GM18907 (cell line): ENCODE measurements around the gene CSPG5.

Source experiments
- ATAC-seq: cut with Tn5 transposase; IDR thresholded peaks from one replicate; pipeline ENCODE4 v1.9.1; 2021; ENCODE audit warnings: mild to moderate bottlenecking, moderate library complexity; ENCODE audit not compliant: unreplicated experiment

CSPG5 gene, protein sequence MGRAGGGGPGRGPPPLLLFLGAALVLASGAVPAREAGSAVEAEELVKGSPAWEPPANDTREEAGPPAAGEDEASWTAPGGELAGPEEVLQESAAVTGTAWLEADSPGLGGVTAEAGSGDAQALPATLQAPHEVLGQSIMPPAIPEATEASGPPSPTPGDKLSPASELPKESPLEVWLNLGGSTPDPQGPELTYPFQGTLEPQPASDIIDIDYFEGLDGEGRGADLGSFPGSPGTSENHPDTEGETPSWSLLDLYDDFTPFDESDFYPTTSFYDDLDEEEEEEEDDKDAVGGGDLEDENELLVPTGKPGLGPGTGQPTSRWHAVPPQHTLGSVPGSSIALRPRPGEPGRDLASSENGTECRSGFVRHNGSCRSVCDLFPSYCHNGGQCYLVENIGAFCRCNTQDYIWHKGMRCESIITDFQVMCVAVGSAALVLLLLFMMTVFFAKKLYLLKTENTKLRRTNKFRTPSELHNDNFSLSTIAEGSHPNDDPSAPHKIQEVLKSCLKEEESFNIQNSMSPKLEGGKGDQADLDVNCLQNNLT

DNA sequence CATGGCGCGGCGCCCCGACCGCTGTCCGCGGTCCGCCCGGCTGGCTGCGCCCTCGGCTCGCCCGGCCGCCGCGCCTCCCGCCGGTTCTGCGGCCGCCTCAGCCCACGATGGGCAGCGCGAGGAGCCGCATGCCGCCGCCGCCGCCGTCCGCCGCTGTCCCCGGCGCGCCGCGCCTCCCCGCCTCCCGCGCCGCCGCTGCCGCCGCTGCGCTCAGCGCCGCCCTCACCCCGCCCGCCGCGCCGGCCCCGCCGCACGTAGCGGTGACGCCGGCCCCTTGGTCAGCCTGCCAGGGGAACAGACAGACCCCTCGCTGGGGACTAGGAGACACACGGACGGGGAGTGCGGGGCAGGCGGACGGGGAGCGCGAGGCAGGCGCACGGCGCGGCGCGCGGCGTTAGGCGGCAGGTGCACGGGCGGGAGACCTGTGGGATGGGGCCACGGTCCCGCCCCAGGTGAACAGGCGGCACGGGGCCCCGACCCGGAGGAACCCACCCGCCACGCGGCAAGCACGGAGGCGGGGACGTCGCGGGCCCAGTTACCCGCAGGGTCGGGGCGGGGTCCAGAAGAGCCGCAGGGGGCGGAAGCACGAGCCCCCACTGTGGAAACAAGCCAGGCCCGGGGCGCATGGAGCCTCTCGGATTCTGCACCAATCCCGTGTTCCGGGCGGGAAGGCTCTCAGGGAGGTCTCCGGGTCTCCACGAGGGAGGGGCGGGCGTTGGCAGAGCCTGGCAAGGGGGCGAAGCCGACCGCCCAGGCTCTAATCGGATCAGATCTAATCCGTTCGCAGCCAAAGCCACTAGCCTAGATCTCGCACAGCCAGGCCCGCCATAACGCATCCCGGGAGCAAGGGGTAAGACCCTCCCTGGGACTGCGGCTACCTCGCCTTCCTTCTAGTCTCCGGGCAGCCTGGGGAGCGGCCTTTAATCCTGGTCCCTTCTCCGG lies at the start of gene CSPG5:
TSS of gene CSPG5 (minus strand) at position 175 of the 942 bp plus-strand sequence. CDS start at position 3, 172 bp downstream.
- ATAC-seq, result no peak

DNA sequence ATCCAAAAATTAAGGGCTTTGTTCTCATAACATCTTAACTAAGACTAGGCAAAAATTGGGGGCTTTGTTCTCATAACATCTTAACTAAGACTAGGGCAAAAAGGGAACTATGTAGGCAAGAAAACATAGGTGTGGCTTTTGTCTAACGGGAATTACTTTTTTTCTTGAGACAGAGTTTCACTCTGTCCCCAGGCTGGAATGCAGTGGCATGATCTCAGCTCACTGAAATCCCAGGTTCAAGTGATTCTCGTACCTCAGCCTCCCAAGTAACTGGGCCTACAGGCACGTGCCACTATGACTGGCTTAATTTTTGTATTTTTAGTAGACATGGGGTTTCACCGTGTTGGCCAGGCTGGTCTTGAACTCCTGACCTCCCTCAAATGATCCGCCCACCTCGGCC lies 49.8 kb upstream of the CSPG5 start:
- ATAC-seq, result no peak

DNA sequence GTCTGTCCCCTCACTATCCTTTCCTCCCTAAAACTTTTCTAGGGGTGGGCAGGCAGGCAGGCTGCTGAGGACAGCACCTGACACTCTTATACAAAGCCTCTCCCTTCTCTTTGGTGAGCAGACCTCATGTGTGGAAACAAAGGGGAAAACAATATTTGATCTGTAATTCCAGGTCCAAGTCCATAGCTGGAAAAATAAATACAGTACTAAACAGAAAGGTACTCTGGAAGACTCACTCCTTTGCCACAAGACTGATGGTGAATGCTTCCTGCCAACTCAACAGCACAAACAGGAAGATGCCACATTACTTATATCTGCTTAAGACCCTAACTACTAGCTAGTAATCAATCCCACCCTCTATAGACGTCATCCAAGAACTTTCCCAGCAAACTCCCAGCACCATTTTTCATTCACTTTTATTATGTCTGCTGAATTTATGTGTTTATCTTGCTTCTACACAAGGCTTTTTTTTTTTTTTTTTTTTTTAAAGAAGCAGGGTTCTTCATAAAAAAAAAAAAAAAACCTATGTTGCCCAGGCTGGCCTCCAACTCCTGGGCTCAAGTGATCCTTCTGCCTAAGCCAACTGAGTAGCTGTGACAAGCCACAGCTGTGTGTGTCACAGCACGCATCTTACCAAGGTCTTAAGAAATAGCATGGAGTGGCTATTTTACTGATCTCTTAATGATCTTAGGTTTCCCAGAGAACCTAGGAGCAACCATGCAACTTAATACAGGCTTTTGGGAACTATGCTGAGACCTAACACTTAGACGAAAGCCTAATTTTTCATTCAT lies 44.2 kb upstream of the CSPG5 start:
- no peak for ATAC-seq

DNA sequence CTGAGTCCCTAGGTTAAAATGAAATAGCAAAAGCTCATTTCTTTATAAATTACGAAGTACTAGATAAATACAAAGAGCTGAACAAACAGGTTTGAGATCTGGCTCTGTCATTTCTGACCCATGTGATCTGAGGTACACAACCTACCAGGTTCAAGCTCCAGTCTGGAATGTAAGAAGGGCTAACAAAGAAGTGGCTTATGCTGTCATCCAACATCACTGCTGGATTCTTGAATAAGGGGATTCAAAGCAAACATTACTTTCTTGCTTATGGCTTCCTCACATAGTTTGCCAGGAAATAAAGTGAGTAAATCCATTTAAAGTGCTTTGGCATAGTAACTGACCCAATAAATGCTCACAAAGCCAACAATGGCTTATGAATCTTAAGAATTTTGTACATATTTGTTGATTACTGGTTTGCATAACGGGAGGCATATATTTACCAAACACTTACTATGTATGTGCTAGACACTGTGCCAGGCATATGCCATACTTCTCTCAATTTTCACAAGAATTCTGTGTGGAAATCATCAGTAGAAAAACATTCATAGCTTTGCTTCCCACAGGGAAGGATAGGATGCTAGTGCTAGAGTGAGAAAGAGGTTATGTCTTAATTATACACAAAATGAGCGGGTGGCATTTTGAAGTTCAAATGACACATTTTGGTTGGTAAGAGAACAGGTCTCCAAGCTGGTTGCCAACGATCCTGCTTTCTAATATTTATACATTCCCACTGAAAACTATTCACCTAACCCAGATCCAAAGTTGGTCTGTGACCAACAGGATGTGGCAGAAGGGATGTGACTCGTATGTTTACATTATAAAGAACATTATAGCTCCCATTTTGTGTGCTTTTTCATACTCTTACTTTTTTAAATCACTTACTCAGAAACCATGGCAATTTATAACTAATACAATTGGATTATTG lies 38.7 kb upstream of the CSPG5 start:
- ATAC-seq, result no peak

DNA sequence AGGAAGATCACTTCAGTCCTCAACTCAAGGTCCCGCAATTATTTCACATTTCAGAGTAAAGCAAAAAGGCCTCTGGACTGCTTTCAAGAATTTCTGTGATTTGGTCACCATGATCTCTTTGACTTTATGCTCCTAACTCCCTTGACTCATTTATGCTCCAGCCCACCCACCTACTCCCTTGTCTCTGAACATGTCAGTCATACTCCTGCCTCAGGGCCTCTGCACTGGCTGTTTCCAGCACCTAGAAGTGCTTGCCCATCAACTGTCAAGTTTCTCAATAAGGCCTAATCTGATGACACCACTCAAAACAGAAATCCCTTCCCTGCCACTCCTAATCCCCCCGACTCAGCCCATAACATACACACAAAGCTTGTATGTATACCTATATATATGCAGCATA lies 36.1 kb upstream of the CSPG5 start:
- ATAC-seq, result no peak

DNA sequence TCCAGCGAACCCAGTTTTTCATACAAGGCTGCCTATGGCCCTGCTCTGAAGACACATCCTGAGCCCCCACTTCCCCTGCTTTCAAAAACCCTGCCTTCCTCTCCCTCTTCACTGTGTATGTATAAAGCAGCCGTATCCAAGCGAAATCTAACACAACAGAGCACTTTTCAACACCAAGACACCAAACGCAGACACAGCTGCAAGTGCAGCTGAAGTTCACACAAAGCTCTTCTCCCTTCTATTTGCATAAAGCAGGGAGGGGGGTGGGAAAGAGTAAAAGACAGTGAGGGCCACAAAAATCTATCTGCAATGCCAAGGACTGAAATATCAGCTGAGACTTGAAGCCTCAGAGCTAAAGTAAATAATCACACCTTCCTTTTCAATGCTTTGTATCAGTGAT lies 35.1 kb upstream of the CSPG5 start:
- no peak for ATAC-seq

DNA sequence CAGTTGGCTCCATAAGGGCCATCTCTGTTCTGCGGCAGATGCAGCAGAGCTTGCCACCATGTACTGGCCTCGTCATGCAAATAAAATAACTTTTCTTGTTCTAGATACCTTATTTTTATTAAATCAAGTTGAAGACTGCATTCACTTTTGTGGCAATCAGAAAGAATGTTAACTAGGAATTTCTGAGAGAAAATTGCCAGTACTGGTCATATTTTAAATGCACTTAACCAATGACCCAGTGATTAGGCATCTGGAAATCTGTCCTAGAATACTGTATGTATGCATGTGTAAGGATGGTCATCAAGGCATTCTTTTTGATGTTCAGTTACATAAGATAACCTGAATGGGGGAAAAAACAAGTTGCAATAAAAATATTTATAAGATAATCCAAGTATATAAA lies 34.2 kb upstream of the CSPG5 start:
- no peak for ATAC-seq

DNA sequence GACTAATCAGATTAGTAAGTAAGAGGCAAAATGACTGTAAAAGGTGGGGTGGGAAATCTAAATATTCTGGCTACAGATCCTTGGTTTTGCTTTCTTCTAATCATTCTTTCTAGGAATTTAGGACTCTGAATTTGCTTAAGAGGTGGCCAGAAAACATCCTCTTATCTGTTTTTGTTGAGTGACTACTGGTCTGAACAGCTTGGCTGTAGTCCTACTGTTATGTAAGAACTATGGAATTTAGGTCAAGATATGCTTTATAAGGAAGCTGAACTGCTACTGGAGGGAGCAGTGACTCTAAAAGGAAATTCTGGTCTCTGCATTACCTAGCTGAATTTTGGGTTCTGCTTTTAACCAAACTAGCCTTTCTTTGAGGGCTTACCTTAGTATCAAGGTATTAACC lies 33.5 kb upstream of the CSPG5 start:
- ATAC-seq, result no peak

DNA sequence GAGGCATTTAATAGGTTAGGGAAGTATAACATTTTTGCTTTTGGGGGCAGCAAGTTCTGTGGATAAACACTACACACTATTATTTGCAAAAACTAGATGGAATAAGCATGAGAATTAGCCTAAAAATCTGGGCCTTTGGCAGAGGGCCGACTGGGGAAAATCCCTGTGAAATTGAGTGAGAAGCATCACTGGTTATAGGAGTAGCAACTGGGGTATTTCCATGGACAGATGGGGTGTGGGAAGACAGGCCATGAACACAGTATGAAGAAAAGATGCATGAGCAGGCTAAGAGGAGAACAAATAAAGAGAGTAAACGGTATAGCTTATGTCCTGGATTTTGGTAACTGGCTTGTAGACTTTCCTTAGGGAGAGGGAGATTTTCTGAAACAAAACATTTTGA lies 32.9 kb upstream of the CSPG5 start:
- ATAC-seq, result no peak

DNA sequence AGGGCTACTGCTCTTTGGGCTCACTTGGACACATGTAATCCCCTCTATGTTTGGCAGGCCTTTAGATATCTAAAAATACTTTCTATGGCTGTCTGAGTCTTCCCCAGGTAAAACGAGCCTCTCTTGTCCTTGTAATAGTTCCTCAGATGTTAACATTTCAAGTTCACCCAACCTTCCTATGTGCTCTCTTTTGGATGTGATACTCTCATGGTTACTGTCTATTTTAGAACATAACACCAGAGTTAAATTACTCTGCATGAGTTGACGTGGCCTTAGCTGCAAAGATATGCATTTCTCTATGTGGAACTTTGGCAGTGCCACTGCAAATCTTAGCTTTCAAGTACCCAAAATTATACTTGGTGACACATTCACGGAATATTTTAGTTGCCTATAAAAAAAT lies 31.9 kb upstream of the CSPG5 start:
- ATAC-seq, result no peak

DNA sequence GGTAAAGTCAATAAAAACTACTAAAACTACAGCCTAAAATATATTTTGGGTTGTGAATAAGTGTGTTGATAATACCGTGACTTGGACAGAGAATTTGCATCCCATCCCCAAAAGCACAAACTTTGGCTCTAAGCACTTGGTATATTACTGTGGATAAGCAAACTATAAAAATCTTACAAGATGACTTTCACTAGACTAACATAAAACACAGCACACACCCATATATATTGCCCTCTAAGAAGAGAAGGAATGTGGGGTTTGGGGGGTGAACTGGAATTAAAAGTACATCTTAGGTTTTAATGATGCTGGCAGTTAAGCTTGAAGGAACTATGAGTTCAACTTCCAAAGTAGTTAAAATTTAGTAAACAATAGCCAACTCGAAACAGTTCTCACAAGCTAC lies 28.7 kb upstream of the CSPG5 start:
- ATAC-seq, result no peak

DNA sequence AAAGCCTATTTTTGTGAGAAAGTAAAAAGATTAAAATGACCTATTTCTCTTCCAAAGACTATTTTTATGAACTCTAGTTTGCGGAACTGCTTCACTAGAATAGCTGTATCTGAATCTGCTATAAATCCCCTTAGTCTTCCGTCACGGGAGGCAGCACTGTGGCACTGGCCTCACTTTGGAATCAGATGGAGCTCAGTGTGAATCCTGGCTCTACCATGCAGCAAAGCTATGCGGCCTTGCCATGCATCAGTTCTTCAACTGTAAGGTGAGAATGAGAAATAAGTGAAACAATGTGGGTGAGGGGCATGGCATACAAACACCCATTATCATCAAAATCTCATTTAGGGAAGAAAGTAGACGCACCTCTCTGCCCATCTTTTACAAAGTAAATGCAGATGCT lies 27.5 kb upstream of the CSPG5 start:
- no peak for ATAC-seq

DNA sequence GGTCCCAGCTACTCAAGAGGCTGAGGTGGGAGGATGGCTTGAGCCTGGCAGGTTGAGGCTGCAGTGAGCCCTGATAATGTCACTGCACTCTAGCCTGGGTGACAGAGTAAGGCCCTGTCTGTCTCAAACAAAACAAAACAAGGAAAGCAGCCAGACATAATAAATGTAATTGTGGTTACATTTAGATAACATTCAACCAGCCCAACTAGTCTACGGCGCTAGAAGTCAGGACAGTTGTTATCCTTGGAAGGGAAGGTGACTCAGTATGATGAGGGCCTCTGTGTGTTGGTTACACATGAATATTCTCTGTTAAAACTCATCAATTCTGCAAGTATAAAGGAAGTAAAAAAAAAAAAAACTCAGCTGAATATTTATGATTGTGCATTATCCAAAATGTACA lies 27.0 kb upstream of the CSPG5 start:
- no peak for ATAC-seq

DNA sequence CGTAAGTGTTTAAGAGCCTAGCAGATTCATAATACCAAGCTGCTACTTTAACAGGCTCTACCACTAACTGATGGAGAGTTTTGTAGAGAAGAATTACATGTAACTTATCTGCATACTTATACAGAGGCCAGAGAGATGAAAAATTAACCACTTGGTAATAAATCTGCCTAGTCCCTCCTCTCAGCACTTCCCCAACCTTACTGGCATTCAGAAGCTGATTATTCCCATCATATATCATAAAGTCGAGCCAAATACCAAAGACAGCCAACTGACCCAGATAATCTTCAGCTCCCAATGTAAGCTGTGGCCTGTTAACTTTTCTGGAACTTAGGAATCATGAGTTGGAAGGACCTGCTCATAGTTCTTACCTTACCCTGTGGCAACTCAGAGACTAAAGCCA lies 25.5 kb upstream of the CSPG5 start:
- ATAC-seq, result no peak

DNA sequence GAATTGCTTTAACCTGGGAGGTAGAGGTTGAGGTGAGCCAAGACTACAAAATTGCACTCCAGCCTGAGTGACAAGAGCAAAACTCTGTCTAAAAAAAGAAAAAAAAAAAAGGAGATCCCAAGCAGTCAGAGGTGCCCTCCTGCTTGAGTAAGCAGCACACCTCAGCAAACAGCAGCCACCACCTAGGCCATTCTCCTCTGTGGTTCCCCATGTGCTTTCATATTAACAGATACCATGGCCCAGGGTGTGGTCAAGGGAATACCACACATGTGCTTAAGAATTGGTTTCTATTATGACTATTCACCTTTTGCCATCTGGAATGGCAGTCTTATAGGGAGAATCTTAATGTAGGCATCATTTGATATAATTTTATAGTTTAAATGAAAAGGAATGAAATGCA lies 24.7 kb upstream of the CSPG5 start:
- no peak for ATAC-seq

DNA sequence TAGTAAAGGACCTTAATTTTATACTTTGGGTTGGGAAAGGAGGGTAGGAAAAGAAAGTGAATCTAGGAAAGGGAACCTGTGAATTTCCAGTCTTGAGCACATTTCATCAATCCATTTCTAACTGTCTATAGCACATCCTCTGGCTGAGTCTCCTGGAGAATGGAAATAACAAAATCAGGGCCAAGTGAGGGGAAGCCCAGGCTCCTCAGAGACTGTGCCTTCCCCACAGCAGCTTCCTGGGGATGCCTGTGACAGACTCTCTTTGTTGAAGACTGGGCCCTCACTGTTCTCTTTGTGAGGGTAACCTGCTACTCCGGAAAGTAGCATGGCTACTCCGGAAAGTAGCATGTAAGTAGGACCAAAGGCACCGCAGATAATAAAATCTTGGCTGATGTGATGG lies 22.6 kb upstream of the CSPG5 start:
- no peak for ATAC-seq

DNA sequence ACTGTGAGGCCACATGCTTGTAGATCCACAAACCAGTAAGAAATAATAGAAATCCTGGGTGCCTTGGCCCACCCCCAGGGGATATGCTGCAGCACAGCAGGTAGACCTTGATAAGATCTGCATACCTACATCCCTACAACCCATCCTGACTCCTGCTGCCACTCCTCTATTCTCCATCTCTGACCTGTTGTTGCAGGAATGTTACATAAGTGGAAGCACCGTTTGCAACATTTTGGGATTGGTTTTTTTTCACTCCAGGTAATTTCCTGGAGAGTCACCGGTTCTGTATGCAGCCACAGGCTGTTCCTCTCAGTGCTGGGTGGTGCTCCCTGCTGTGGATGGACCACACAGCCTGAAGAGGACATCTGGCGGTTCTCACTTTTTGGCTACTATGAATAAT lies 16.1 kb upstream of the CSPG5 start:
- ATAC-seq, result no peak

DNA sequence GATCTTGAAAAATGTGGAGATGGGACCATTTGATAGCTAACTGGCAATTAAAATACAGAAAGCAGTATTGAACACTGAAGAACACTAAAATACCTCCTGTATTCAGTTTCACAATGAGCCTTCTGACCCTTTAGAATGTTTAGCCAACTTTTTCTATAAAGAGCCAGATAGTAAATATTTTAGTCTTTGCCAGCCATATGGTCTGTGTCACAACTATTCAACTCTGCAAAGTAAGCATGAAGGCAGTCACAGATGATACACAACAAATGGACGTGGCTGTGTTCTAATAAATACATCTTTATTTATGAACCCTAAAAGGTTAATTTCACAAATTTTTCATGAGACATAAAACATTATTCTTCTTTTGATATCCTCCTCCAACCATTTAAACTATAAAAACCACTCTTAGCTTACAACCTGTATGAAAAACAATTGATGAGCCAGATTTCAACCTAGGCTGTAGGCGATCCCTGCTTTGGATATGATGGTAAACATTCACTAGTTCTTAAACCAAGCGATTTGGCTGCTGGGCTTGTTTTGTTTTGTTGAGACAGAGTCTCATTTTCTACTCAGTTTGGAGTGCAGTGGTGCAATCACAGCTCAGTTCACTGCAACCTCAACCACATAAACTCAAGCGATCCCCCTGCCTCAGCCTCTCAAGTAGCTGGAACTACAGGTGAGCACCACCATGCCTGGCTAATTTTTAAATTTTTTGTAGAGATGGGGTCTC lies 13.6 kb upstream of the CSPG5 start:
- ATAC-seq, result no peak

DNA sequence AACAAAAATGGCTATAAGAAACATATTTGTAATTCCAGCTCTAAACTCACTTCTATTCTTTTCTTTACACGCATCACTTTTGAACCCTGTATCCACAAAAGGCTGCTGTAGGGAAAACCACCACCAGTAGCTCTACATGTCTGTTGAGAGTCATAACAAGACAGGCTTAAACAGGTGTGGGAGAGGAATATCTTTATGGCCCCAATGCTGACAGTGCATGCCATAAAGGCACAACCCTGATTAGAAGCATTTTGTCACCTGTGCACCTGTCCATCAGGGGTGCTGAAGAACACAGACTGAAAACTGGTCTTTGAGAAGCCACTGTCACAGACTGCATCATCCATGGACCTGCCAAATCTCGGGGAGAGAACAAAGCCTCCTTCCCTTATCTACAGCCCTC lies 11.6 kb upstream of the CSPG5 start:
- no peak for ATAC-seq
